DND-41 (cell line): ENCODE data around the gene SLC41A3.

Experiments
- ATAC-seq: fragments of 200-7000 bp; cut with Tn5 transposase; 3 replicates; pipeline ENCODE4 v1.9.1; 2021; ENCODE audit warnings: low read depth; ENCODE audit not compliant: insufficient read depth
- DNase-seq: peaks from one replicate; pipeline ENCODE4 v3.0.0-alpha.2; 2020
- H2AFZ ChIP-seq: 2 replicates; pipeline ENCODE4 v1.6.0; 2012; ENCODE audit warnings: low read depth, low read length
- H3K27ac ChIP-seq: 2 replicates; pipeline ENCODE4 v1.5.1; 2012; ENCODE audit warnings: low read length, inconsistent platforms
- H3K27me3 ChIP-seq: fragments of 200-600 bp; sonication (generic); 2 replicates; pipeline ENCODE4 v1.6.0; 2012; ENCODE audit warnings: low read length, mild to moderate bottlenecking, inconsistent platforms; ENCODE audit not compliant: insufficient read depth, poor library complexity
- H3K36me3 ChIP-seq: 2 replicates; pipeline ENCODE4 v1.5.1; 2012; ENCODE audit warnings: low read length, inconsistent platforms; ENCODE audit not compliant: insufficient read depth
- H3K4me1 ChIP-seq: 2 replicates; pipeline ENCODE4 v1.5.1; 2012; ENCODE audit warnings: mild to moderate bottlenecking, low read length; ENCODE audit not compliant: insufficient read depth
- H3K4me2 ChIP-seq: 2 replicates; pipeline ENCODE4 v1.6.0; 2012; ENCODE audit warnings: mild to moderate bottlenecking, moderate library complexity, low read length, inconsistent platforms; ENCODE audit not compliant: insufficient read depth
- H3K4me3 ChIP-seq, 2 experiments: fragments of 200-600 bp in 1 of 2; shearing (Covaris generic) in 1 of 2; 2 replicates each; pipeline ENCODE4 v1.5.1; 2012 to 2016; ENCODE audit warnings: inconsistent platforms in 2 of 2, low read length in 2 of 2, mild to moderate bottlenecking in 2 of 2, low read depth in 1 of 2, moderate library complexity in 1 of 2
- H3K79me2 ChIP-seq: 2 replicates; pipeline ENCODE4 v1.6.0; 2012; ENCODE audit warnings: low read length, inconsistent platforms; ENCODE audit not compliant: insufficient read depth
- H3K9ac ChIP-seq: 2 replicates; pipeline ENCODE4 v1.6.0; 2012; ENCODE audit warnings: low read depth, mild to moderate bottlenecking, inconsistent platforms, low read length, moderate library complexity
- H3K9me3 ChIP-seq: 2 replicates; pipeline ENCODE4 v1.5.1; 2012; ENCODE audit warnings: low read length, moderate library complexity, mild to moderate bottlenecking, inconsistent platforms; ENCODE audit not compliant: insufficient read depth, severe bottlenecking
- H4K20me1 ChIP-seq: 2 replicates; pipeline ENCODE4 v1.6.0; 2012; ENCODE audit warnings: low read length; ENCODE audit not compliant: insufficient read depth
- CTCF ChIP-seq: IDR thresholded peaks from 2 replicates; pipeline ENCODE4 v1.5.1; 2012; ENCODE audit warnings: borderline replicate concordance, low read length, moderate library complexity, mild to moderate bottlenecking; ENCODE audit not compliant: poor library complexity, severe bottlenecking; ENCODE audit errors: extremely low read depth
- EZH2 ChIP-seq: IDR thresholded peaks from 3 replicates; pipeline ENCODE4 v1.6.1; 2012; ENCODE audit warnings: borderline replicate concordance, low read depth, mild to moderate bottlenecking, moderate library complexity, low read length, inconsistent platforms; ENCODE audit not compliant: severe bottlenecking

The SLC41A3 gene

DNA sequence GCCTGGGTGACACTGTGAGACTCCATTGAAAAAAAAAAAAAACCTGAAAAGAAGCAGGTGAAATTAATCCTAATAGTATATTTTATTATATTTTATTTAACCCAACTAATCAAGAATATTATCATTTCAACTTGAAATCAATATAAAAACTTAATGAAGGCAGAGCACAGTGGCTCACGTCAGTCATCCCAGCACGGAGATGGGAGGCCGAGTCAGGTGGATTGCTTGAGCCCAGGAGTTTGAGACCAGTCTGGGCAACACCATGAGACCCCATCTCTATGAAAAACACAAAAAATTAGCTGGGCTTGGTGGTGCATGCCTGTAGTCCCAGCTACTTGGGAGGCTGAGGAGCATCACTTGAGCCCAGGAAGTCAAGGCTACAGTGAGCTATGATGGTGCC, 33.3 kb upstream of the SLC41A3 start:
- TF ChIP-seq EZH2 (no peak), CTCF (no peak)
- Histone ChIP-seq H3K9ac (no peak overlapping the region), H3K4me2 (no peak overlapping the region), H3K4me3 (no peak overlapping the region), H2AFZ (no peak overlapping the region), H3K36me3 (no peaks in the 10 kb centered on the region), H3K79me2 (no peaks in the 10 kb centered on the region), H3K27me3 (peaks cover 6% of the 10 kb centered on the region), H3K4me1 (no peaks in the 10 kb centered on the region), H3K9me3 (no peaks in the 10 kb centered on the region), H3K27ac (no peak overlapping the region), H4K20me1 (no peaks in the 10 kb centered on the region)
- DNase-seq (no peak), ATAC-seq (no peak)

DNA sequence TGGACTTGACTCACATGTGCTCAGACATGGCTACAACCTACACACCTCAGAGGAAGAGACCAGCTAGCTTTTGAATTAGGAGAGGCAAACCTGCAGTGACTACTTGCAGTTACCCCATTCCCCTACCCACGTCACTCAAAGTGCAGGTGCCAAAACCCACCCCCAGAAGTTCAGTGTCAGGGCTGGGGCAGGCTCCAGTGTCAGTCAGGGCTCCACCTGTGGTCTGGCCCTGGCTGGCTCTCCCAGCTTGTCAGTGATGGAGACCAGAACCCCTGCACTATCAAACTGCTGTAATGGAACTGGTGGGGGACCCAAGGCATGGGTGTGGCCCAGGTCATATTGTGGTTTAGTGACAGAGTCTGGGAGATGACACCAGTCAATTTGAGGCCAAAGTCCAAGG, 32.6 kb upstream of the SLC41A3 start:
- H3K4me1 ChIP-seq = no peaks in the 10 kb centered on the region
- no peaks in the 10 kb centered on the region for H4K20me1 ChIP-seq
- H3K36me3 ChIP-seq = no peaks in the 10 kb centered on the region
- H3K9ac ChIP-seq = no peak overlapping the region
- H3K27ac ChIP-seq = no peak overlapping the region
- no peak for TF ChIP-seq CTCF
- no peak for TF ChIP-seq EZH2
- DNase-seq (no peak), ATAC-seq (no peak)
- no peak overlapping the region for H2AFZ ChIP-seq
- H3K79me2 ChIP-seq = no peaks in the 10 kb centered on the region
- H3K4me3 ChIP-seq = no peak overlapping the region
- no peaks in the 10 kb centered on the region for H3K9me3 ChIP-seq
- H3K4me2 ChIP-seq = no peak overlapping the region
- H3K27me3 ChIP-seq = peaks cover 5% of the 10 kb centered on the region

GRCh38 chr3:126114443-126115386, 30.8 kb upstream of the SLC41A3 start:
- Histone ChIP-seq H3K4me2 (no peak overlapping the region), H3K79me2 (no peaks in the 10 kb centered on the region), H3K9ac (no peak overlapping the region), H3K4me3 (no peak overlapping the region), H3K27ac (no peak overlapping the region), H3K27me3 (no peaks in the 10 kb centered on the region), H3K36me3 (no peaks in the 10 kb centered on the region), H3K4me1 (no peaks in the 10 kb centered on the region), H2AFZ (no peak overlapping the region), H3K9me3 (no peaks in the 10 kb centered on the region), H4K20me1 (no peaks in the 10 kb centered on the region)
- no peak for ATAC-seq
- no peak for DNase-seq
- TF ChIP-seq EZH2 (no peak), CTCF (no peak)
